K562 (cell line): ENCODE results near the gene PSD2. TPM values are rescaled to one million over a fixed set of nuclear protein-coding genes. Genes with fewer than 3 reads are reported as not detected.

Experiments
- ATAC-seq: fragments of 200-7000 bp; cut with Tn5 transposase; 3 replicates; pipeline ENCODE4 v1.9.1; 2020; ENCODE audit warnings: moderate library complexity
- BruUV-seq: library from RNA; stranded (reverse); fragments of 400-500 nt; replicated peaks from 2 replicates; lab custom pipeline; 2021; lab: Mats Ljungman, UMichigan
- CTCF ChIA-PET: fragments of 300-600 bp; formaldehyde crosslinking; extraction: SDS; loops from one replicate; lab custom pipeline; 2021; ENCODE audit warnings: low intra/inter-chr PET ratio; lab: Yijun Ruan, JAX
- POLR2A ChIA-PET: fragments of 300-600, 350-650 bp; sonication (Branson Sonifier 250); formaldehyde crosslinking; extraction: SDS; loops from one replicate; lab custom pipeline; 2021; ENCODE audit warnings: antibody characterized with exemption, inconsistent platforms; lab: Yijun Ruan, JAX
- DNase-seq, 4 experiments: peaks; one replicate each; pipeline versions ENCODE4 v3.0.0 to v3.0.0-alpha.2; 2011 to 2018; ENCODE audit warnings: low spot score in 3 of 4, mixed read lengths in 3 of 4; ENCODE audit errors: extremely low read depth in 1 of 4
- FAIRE-seq: peaks from 2 replicates; lab custom pipeline; 2011; peaks lifted over from hg19 to GRCh38; lab: Jason Lieb, UNC
- H2AFZ ChIP-seq: 2 replicates; pipeline ENCODE4 v1.6.0; 2011; ENCODE audit warnings: low read depth, low read length, control low read depth, inconsistent platforms
- H3K27ac ChIP-seq: fragments of 200-600 bp; 3 replicates; pipeline ENCODE4 v1.8.0; 2011; ENCODE audit warnings: low read depth, mild to moderate bottlenecking, control low read depth, inconsistent platforms, low read length, moderate library complexity, mixed read lengths; ENCODE audit errors: extremely low read depth
- H3K27me3 ChIP-seq, 2 experiments: fragments of 300-600 bp in 1 of 2; 2 replicates in 1 of 2; 3 replicates in 1 of 2; pipeline versions ENCODE4 v1.6.0 to v1.8.0; 2011; ENCODE audit warnings: inconsistent platforms in 2 of 2, low read length in 2 of 2, mild to moderate bottlenecking in 1 of 2, mixed read lengths in 1 of 2, moderate library complexity in 1 of 2; ENCODE audit not compliant: control insufficient read depth in 2 of 2, insufficient read depth in 2 of 2
- H3K36me3 ChIP-seq: fragments of 300-600 bp; 3 replicates; pipeline ENCODE4 v1.8.0; 2011; ENCODE audit warnings: mild to moderate bottlenecking, low read length, inconsistent platforms; ENCODE audit not compliant: control insufficient read depth, insufficient read depth
- H3K4me1 ChIP-seq, 2 experiments: fragments of 200-600 bp in 1 of 2; replicated peaks in 1 of 2; 2 replicates in 1 of 2; 3 replicates in 1 of 2; pipeline versions ENCODE4 v1.5.1 to v1.8.0; 2011; ENCODE audit warnings: inconsistent platforms in 2 of 2, low read length in 2 of 2, mild to moderate bottlenecking in 1 of 2, mixed read lengths in 1 of 2, moderate library complexity in 1 of 2; ENCODE audit not compliant: control insufficient read depth in 2 of 2, insufficient read depth in 2 of 2
- H3K4me2 ChIP-seq: 2 replicates; pipeline ENCODE4 v1.6.1; 2011; ENCODE audit warnings: low read length, control low read depth, inconsistent platforms, mixed read lengths; ENCODE audit not compliant: insufficient read depth
- H3K4me3 ChIP-seq: fragments of 200-600 bp; sonication (generic), shearing (Covaris generic); 2 replicates; pipeline ENCODE4 v1.5.1; 2016; ENCODE audit warnings: control low read depth, inconsistent platforms
- H3K79me2 ChIP-seq: fragments of 200-600 bp; 3 replicates; pipeline ENCODE4 v1.8.0; 2011; ENCODE audit warnings: low read length, inconsistent platforms; ENCODE audit not compliant: control insufficient read depth, insufficient read depth
- H3K9ac ChIP-seq, 2 experiments: 2 replicates each; pipeline versions ENCODE4 v1.6.0 to v1.6.1; 2011; ENCODE audit warnings: low read depth in 2 of 2, low read length in 2 of 2, control low read depth in 1 of 2, inconsistent platforms in 1 of 2, mild to moderate bottlenecking in 1 of 2, mixed read lengths in 1 of 2; ENCODE audit not compliant: insufficient read depth in 1 of 2
- H3K9me1 ChIP-seq: one replicate; pipeline ENCODE4 v1.6.0; 2011; ENCODE audit warnings: inconsistent platforms, mild to moderate bottlenecking, low read length, moderate library complexity; ENCODE audit not compliant: control insufficient read depth, insufficient read depth
- H3K9me3 ChIP-seq: replicated peaks from 2 replicates; pipeline ENCODE4 v1.5.1; 2011; ENCODE audit warnings: low read depth, low read length, inconsistent platforms; ENCODE audit not compliant: control insufficient read depth, insufficient read depth
- H4K20me1 ChIP-seq: replicated peaks from 2 replicates; pipeline ENCODE4 v1.6.1; 2011; ENCODE audit warnings: low read length, inconsistent platforms, mixed read lengths; ENCODE audit not compliant: control insufficient read depth, insufficient read depth
- DLX4 ChIP-seq: fragments of 250-450 bp; sonication (Bioruptor Pico); IDR thresholded peaks from 2 replicates; pipeline ENCODE4 v1.6.1; 2021; ENCODE audit warnings: mild to moderate bottlenecking
- E2F3 ChIP-seq: fragments of 250-450 bp; sonication (Bioruptor Pico); IDR thresholded peaks from 2 replicates; pipeline ENCODE4 v1.4.0; 2020; ENCODE audit warnings: mild to moderate bottlenecking
- ELF2 ChIP-seq: fragments of 250-450 bp; sonication (Bioruptor Pico); IDR thresholded peaks from 2 replicates; pipeline ENCODE4 v1.5.0; 2021; ENCODE audit warnings: mild to moderate bottlenecking
- ETS1 ChIP-seq: conservative IDR thresholded peaks from 2 replicates; pipeline ENCODE4 v1.6.1; 2011; ENCODE audit warnings: low read depth, mild to moderate bottlenecking, low read length; ENCODE audit not compliant: control insufficient read depth
- HNRNPLL ChIP-seq: fragments of 200-400 bp; formaldehyde crosslinking; IDR thresholded peaks from 2 replicates; pipeline ENCODE4 v1.6.1; 2017; ENCODE audit warnings: low read length, low read depth, mild to moderate bottlenecking; ENCODE audit not compliant: poor library complexity, severe bottlenecking
- IFI16 ChIP-seq: fragments of 250-450 bp; sonication (Bioruptor Pico); IDR thresholded peaks from 2 replicates; pipeline ENCODE4 v2.1.2; 2022; ENCODE audit warnings: mild to moderate bottlenecking, inconsistent platforms
- MLX ChIP-seq, 2 experiments: fragments of 450-650 bp in 1 of 2; sonication (generic) in 1 of 2; formaldehyde crosslinking; conservative IDR thresholded peaks; 2 replicates each; pipeline versions ENCODE4 v1.4.0 to v1.8.1; 2020 to 2022; ENCODE audit warnings: mild to moderate bottlenecking in 1 of 2, missing genetic modification reagents in 1 of 2
- MYBL2 ChIP-seq, 2 experiments: fragments of 450-650 bp in 1 of 2; sonication (generic) in 1 of 2; formaldehyde crosslinking in 1 of 2; IDR thresholded peaks; 2 replicates each; pipeline versions ENCODE4 v1.6.1 to v1.8.1; 2017 to 2022; ENCODE audit warnings: borderline replicate concordance in 1 of 2, inconsistent platforms in 1 of 2, low read depth in 1 of 2, mild to moderate bottlenecking in 1 of 2, missing genetic modification reagents in 1 of 2, moderate library complexity in 1 of 2
- WGBS: fragments of 100-300 bp; shearing (Covaris generic); methylation state at CpG from one replicate; pipeline ENCODE4 v1.1.6; 2016; ENCODE audit warnings: low coverage, mixed read lengths; ENCODE audit not compliant: insufficient coverage; ENCODE audit errors: missing lambda C conversion rate; 5-methylcytosine and 5-hydroxymethylcytosine counted together
- in situ Hi-C: fragments of 300-500 bp; cut with MboI; formaldehyde crosslinking; loops from 4 replicates; pipeline ENCODE4 v1.15.0; 2018; ENCODE audit warnings: inconsistent platforms, mixed read lengths
- intact Hi-C: fragments of 100-400 bp; cut with micrococcal nuclease; formaldehyde crosslinking; loops from 2 replicates; pipeline ENCODE4 v1.14.2; 2022
- polyA plus RNA-seq, 8 experiments: library from polyadenylated mRNA; depleted of rRNA in 4 of 8; stranded (reverse) in 5 of 8; unstranded in 3 of 8; fragments of >200 nt; fragmentation: Nextera tagmentation in 2 of 8; fragmentation: Illumina TruSeq in 1 of 8; extraction: Ambion mirVana in 2 of 8; extraction: Trizol in 1 of 8; gene quantifications; 2 replicates each; pipeline versions ENCODE4 v1.2.1 to v1.2.3, GENCODE V29; 2011 to 2014; ENCODE audit warnings: inconsistent platforms in 1 of 8, missing spikeins in 1 of 8
- total RNA-seq, 7 experiments: library from RNA; depleted of rRNA in 6 of 7; stranded (reverse); fragments of >200 nt in 6 of 7; fragmentation: Illumina TruSeq in 2 of 7; extraction: Trizol in 2 of 7; gene quantifications; 2 replicates each; pipeline versions ENCODE4 v1.2.1 to v1.2.3, GENCODE V29; 2011 to 2021; ENCODE audit warnings: low replicate concordance in 1 of 7
- TF ChIP-seq, protein P1 (sequence below): IDR thresholded peaks from 2 replicates; pipeline ENCODE4 v1.6.1; 2014; ENCODE audit warnings: antibody characterized with exemption

Gene PSD2
- total and polyA plus RNA-seq, 9 of the 15 experiments (the other 6 are each of a cell fraction or from before 2014, with no cell fraction given): 0.01 to 0.09 (median 0.04) TPM; not detected in 4

DNA sequence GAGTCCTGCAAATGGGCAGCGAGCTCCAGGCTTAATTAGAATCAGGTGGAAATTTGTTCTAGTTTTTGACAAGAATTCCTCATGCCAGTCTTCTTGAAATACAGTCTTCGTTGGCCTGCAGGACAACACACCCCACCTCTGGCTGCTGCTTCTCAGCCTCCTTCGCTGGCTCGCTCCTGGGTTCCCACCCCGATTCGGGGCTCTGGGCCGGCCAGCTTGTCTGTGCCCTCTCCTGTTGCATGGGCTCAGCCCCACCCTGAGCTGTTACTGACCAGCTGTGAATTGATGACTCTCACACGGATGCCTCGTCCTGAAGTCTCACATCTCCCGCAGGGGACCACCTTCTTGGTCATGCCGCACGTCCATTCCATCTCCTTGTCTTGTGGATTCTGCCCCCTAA is 21.0 kb downstream of the PSD2 start (continued):
- TF ChIP-seq MLX (CRISPR knock-in tag; conservative IDR thresholded peaks at IDR 0.05) (no peak), ETS1 (no peak), IFI16 (no peak)
- TF ChIP-seq, protein P1, sequence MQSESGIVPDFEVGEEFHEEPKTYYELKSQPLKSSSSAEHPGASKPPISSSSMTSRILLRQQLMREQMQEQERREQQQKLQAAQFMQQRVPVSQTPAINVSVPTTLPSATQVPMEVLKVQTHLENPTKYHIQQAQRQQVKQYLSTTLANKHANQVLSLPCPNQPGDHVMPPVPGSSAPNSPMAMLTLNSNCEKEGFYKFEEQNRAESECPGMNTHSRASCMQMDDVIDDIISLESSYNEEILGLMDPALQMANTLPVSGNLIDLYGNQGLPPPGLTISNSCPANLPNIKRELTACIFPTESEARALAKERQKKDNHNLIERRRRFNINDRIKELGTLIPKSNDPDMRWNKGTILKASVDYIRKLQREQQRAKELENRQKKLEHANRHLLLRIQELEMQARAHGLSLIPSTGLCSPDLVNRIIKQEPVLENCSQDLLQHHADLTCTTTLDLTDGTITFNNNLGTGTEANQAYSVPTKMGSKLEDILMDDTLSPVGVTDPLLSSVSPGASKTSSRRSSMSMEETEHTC: no peak
- TF ChIP-seq, all 486 proteins: peak for 0

DNA sequence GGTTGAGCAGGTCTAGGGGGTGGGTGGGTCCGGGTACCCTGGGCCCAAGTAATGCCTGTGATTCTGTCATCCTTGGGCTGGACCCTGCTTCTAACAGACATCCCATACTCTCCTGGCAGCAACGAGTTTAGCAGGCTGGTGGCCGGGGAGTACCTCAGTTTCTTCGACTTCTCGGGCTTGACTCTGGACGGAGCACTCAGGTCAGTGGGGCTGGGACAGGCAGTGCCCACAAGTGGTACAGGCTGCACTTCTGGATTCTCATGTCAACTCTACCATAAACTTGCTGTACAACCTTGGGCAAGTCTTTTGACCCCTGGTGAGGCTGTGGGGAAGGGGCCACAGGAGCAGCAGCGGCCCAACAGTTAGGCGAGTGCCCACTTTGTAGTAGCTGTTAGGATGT is 21.8 kb downstream of the PSD2 start:
- H2AFZ ChIP-seq: no peak overlapping the region
- peaks cover 32 to 82% of the 10 kb centered on the region in 2 experiments for H3K27me3 ChIP-seq
- no peak overlapping the region for H3K9ac ChIP-seq
- 1% methylated on average over 8 of the region's 8 CpGs for WGBS
- no peak for ATAC-seq
- H3K9me1 ChIP-seq: no peaks in the 10 kb centered on the region
- no peak overlapping the region for H3K4me3 ChIP-seq
- intact Hi-C loops (no loop called here), in situ Hi-C loops (no loop called here)
- peaks cover 4% of the 10 kb centered on the region; the same call in 1 of the 2 replicates for H4K20me1 ChIP-seq
- no peak for FAIRE-seq
- H3K9me3 ChIP-seq: no peaks in the 10 kb centered on the region
- TF ChIP-seq MYBL2 (IDR thresholded peaks at IDR 0.05; ENCODE audit: low read depth): no peak
- no peak for TF ChIP-seq MYBL2 (CRISPR knock-in tag; IDR thresholded peaks at IDR 0.05; ENCODE audit: borderline replicate concordance)
- TF ChIP-seq ELF2: no peak
- TF ChIP-seq HNRNPLL: no peak
- no peak for TF ChIP-seq E2F3 (CRISPR knock-in tag)
- TF ChIP-seq DLX4 (CRISPR knock-in tag): no peak
- CTCF ChIA-PET: no interaction called here
- DNase-seq: no peak
- H3K27ac ChIP-seq: no peak overlapping the region
- H3K79me2 ChIP-seq: no peaks in the 10 kb centered on the region
- H3K36me3 ChIP-seq: no peaks in the 10 kb centered on the region
- POLR2A ChIA-PET: no interaction called here
- H3K4me2 ChIP-seq: no peak overlapping the region
- BruUV-seq: no TSS peak
- H3K4me1 ChIP-seq: peaks cover 0 to 4% of the 10 kb centered on the region in 2 experiments; a peak in 1 of 5 replicates
